Activated CD8-positive, alpha-beta T cell treated with anti-CD3 and anti-CD28 coated beads for 36 hours (primary cell): ENCODE measurements around the gene CST9L. TPM values are rescaled to one million over a fixed set of nuclear protein-coding genes. Genes with fewer than 3 reads are reported as not detected.

Experiments used
- ATAC-seq: fragments of 200-7000 bp; cut with Tn5 transposase; one replicate; pipeline ENCODE4 v1.10.0; 2021; ENCODE audit warnings: mild to moderate bottlenecking, moderate library complexity
- CTCF ChIA-PET: fragments of 350-600 bp; sonication (Branson Sonifier 250); formaldehyde crosslinking; loops from one replicate; lab custom pipeline; 2021; ENCODE audit warnings: antibody characterized with exemption; lab: Charles Lee
- POLR2A ChIA-PET: fragments of 350-600 bp; sonication (Branson Sonifier 250); formaldehyde crosslinking; loops from one replicate; lab custom pipeline; 2021; ENCODE audit warnings: antibody characterized with exemption; lab: Charles Lee
- DNase-seq: peaks from one replicate; pipeline ENCODE4 v3.0.0-alpha.2; 2020
- H3K27ac Mint-ChIP-seq: one replicate; pipeline ENCODE4 v1.8.0; 2021; ENCODE audit warnings: mild to moderate bottlenecking, mixed read lengths
- H3K27me3 Mint-ChIP-seq: one replicate; pipeline ENCODE4 v1.8.0; 2021; ENCODE audit warnings: mixed read lengths
- H3K36me3 Mint-ChIP-seq: one replicate; pipeline ENCODE4 v1.8.0; 2021; ENCODE audit warnings: low read depth, mixed read lengths
- H3K4me1 Mint-ChIP-seq: one replicate; pipeline ENCODE4 v1.8.0; 2021; ENCODE audit warnings: low read depth, mixed read lengths
- H3K4me3 Mint-ChIP-seq: one replicate; pipeline ENCODE4 v1.8.0; 2021; ENCODE audit warnings: mild to moderate bottlenecking, moderate library complexity, mixed read lengths
- H3K9me3 Mint-ChIP-seq: one replicate; pipeline ENCODE4 v1.8.0; 2021; ENCODE audit warnings: mixed read lengths
- CTCF ChIP-seq: fragments of 200-600 bp; IDR thresholded peaks from one replicate; pipeline ENCODE4 v1.8.0; 2022; ENCODE audit warnings: antibody characterized with exemption, mild to moderate bottlenecking
- intact Hi-C: fragments of 100-400 bp; cut with micrococcal nuclease; formaldehyde crosslinking; loops from one replicate; pipeline ENCODE4 v1.10.0; 2022
- total RNA-seq, 2 experiments: library from RNA; stranded (reverse); gene quantifications; one replicate each; pipeline ENCODE4 v1.2.3, GENCODE V29; 2021

The CST9L gene
- not detected for total RNA-seq

GRCh38 chr20:23568320-23568970, at the start of gene CST9L:
CST9L (minus strand) TSS chr20:23568484; CDS start chr20:23568450, 34 bp downstream.
- H3K36me3 Mint-ChIP-seq: no peaks in the 10 kb centered on the region
- H3K27me3 Mint-ChIP-seq: peaks cover 1% of the 10 kb centered on the region
- CTCF ChIA-PET: no interaction called here
- no peak within 1 kb of the TSS for H3K27ac Mint-ChIP-seq
- ATAC-seq (no peak), DNase-seq (no peak)
- H3K4me1 Mint-ChIP-seq: no peaks in the 10 kb centered on the region
- H3K9me3 Mint-ChIP-seq: no peaks in the 10 kb centered on the region
- no peak for TF ChIP-seq CTCF
- POLR2A ChIA-PET: no interaction called here
- no peak within 1 kb of the TSS for H3K4me3 Mint-ChIP-seq
- intact Hi-C loops: no loop called here

GRCh38 chr20:23614163-23614562, 45.9 kb upstream of the CST9L start:
- intact Hi-C loops: no loop called here

GRCh38 chr20:23613676-23614075, 45.4 kb upstream of the CST9L start:
- POLR2A ChIA-PET: no interaction called here

More at GRCh38 chr20:23614163-23614562, 45.9 kb upstream of the CST9L start:
- Mint-ChIP-seq H3K9me3 (no peaks in the 10 kb centered on the region), H3K27ac (no peak overlapping the region), H3K27me3 (peaks cover 8% of the 10 kb centered on the region), H3K4me1 (no peaks in the 10 kb centered on the region), H3K36me3 (no peaks in the 10 kb centered on the region), H3K4me3 (no peak overlapping the region)
- POLR2A ChIA-PET: no interaction called here
- no peak for TF ChIP-seq CTCF
- CTCF ChIA-PET: interaction anchor here (18.2 kb wide), 1 partner anchor 171 kb away, joined by 176 read pairs; the partner anchor contains the start of gene CSTL1
- DNase-seq (no peak), ATAC-seq (no peak)

GRCh38 chr20:23612396-23612795, 44.1 kb upstream of the CST9L start:
- TF ChIP-seq CTCF: no peak
- H3K4me3 Mint-ChIP-seq: no peak overlapping the region
- H3K9me3 Mint-ChIP-seq: no peaks in the 10 kb centered on the region
- intact Hi-C loops: no loop called here
- DNase-seq (no peak), ATAC-seq (no peak)
- POLR2A ChIA-PET: no interaction called here
- H3K27me3 Mint-ChIP-seq: peaks cover 2% of the 10 kb centered on the region
- H3K36me3 Mint-ChIP-seq: no peaks in the 10 kb centered on the region
- H3K27ac Mint-ChIP-seq: no peak overlapping the region
- no peaks in the 10 kb centered on the region for H3K4me1 Mint-ChIP-seq
- CTCF ChIA-PET: interaction anchor here (0.6 to 18.2 kb wide), 2 partner anchors 169 to 270 kb away, joined by 4 to 176 read pairs; partner anchors contain the start of gene CSTL1

More at GRCh38 chr20:23613676-23614075, 45.4 kb upstream of the CST9L start:
- Mint-ChIP-seq H3K4me1 (no peaks in the 10 kb centered on the region), H3K36me3 (no peaks in the 10 kb centered on the region), H3K27me3 (peaks cover 8% of the 10 kb centered on the region), H3K27ac (no peak overlapping the region), H3K9me3 (no peaks in the 10 kb centered on the region), H3K4me3 (no peak overlapping the region)
- intact Hi-C loops: no loop called here
- CTCF ChIA-PET: interaction anchor here (18.2 kb wide), 1 partner anchor 170 kb away, joined by 176 read pairs; the partner anchor contains the start of gene CSTL1
- ATAC-seq (no peak), DNase-seq (no peak)
- TF ChIP-seq CTCF: no peak

- TF ChIP-seq CTCF: no peak
- Mint-ChIP-seq H3K27ac (no peak overlapping the region), H3K4me1 (peaks cover 4% of the 10 kb centered on the region), H3K4me3 (no peak overlapping the region), H3K9me3 (no peaks in the 10 kb centered on the region), H3K36me3 (no peaks in the 10 kb centered on the region), H3K27me3 (no peaks in the 10 kb centered on the region)
- no peak for ATAC-seq
- intact Hi-C loops: loop anchor here (10.0 kb wide), 1 partner anchor 245 kb away; the partner anchor contains the start of gene GZF1
- ChIA-PET POLR2A (no interaction called here), CTCF (interaction anchor here (18.2 kb wide), 1 partner anchor 166 kb away, joined by 176 read pairs; the partner anchor contains the start of gene CSTL1)
- DNase-seq: no peak
Measured at GRCh38 chr20:23609486-23610109, 41.3 kb upstream of the CST9L start.
